PC-3 (cell line): ENCODE data around the gene NRDC. TPM values are rescaled to one million over a fixed set of nuclear protein-coding genes. Genes with fewer than 3 reads are reported as not detected.

Experiments
- ATAC-seq: fragments of 200-7000 bp; cut with Tn5 transposase; 2 replicates; pipeline ENCODE4 v1.9.1; 2020; ENCODE audit warnings: mild to moderate bottlenecking, moderate library complexity
- BruUV-seq: library from RNA; stranded (reverse); fragments of 400-500 nt; replicated peaks from 2 replicates; lab custom pipeline; 2021; lab: Mats Ljungman, UMichigan
- CTCF ChIA-PET: fragments of 300-600 bp; sonication (Branson Sonifier 250); formaldehyde crosslinking; loops from one replicate; lab custom pipeline; 2022; ENCODE audit warnings: antibody characterized with exemption; lab: Charles Lee
- POLR2A ChIA-PET: fragments of 300-600 bp; sonication (Branson Sonifier 250); formaldehyde crosslinking; loops from one replicate; lab custom pipeline; 2022; ENCODE audit warnings: antibody characterized with exemption; ENCODE audit not compliant: unreplicated experiment; lab: Charles Lee
- DNase-seq: peaks from one replicate; pipeline ENCODE4 v3.0.0-alpha.2; 2015
- H2AFZ ChIP-seq: fragments of 300-600 bp; sonication (generic); 2 replicates; pipeline ENCODE4 v1.6.0; 2016; ENCODE audit warnings: antibody characterized with exemption, low read length
- H3F3A ChIP-seq: fragments of 300-600 bp; sonication (generic); one replicate; pipeline ENCODE4 v1.6.0; 2017; ENCODE audit warnings: antibody characterized with exemption, low read length, control low read depth, mild to moderate bottlenecking; ENCODE audit not compliant: unreplicated experiment
- H3K27ac ChIP-seq: fragments of 300-600 bp; sonication (generic); 2 replicates; pipeline ENCODE4 v1.5.1; 2016; ENCODE audit warnings: mild to moderate bottlenecking, low read length
- H3K27me3 ChIP-seq: fragments of 300-600 bp; sonication (generic); 2 replicates; pipeline ENCODE4 v1.6.1; 2016; ENCODE audit warnings: low read length, mixed read lengths
- H3K36me3 ChIP-seq: fragments of 300-600 bp; sonication (generic); 2 replicates; pipeline ENCODE4 v1.6.1; 2016; ENCODE audit warnings: low read depth, mixed run types, low read length, mixed read lengths
- H3K4me1 ChIP-seq: fragments of 300-600 bp; sonication (generic); 2 replicates; pipeline ENCODE4 v1.5.1; 2016; ENCODE audit warnings: low read length; ENCODE audit not compliant: insufficient read depth
- H3K4me2 ChIP-seq: fragments of 300-600 bp; sonication (generic); 2 replicates; pipeline ENCODE4 v1.6.0; 2016; ENCODE audit warnings: low read length
- H3K4me3 ChIP-seq: fragments of 300-600 bp; sonication (generic); 2 replicates; pipeline ENCODE4 v1.5.1; 2016; ENCODE audit warnings: mild to moderate bottlenecking, low read length, mixed read lengths
- H3K79me2 ChIP-seq: fragments of 300-600 bp; sonication (generic); 2 replicates; pipeline ENCODE4 v1.6.1; 2017; ENCODE audit warnings: low read length, mixed read lengths
- H3K9ac ChIP-seq: fragments of 300-600 bp; sonication (generic); 2 replicates; pipeline ENCODE4 v1.6.0; 2016; ENCODE audit warnings: mild to moderate bottlenecking, low read length
- H3K9me2 ChIP-seq: fragments of 300-600 bp; sonication (generic); replicated peaks from 2 replicates; pipeline ENCODE4 v1.6.1; 2016; ENCODE audit warnings: mixed run types, low read length, mixed read lengths
- H3K9me3 ChIP-seq: fragments of 300-600 bp; sonication (generic); 2 replicates; pipeline ENCODE4 v1.6.1; 2016; ENCODE audit warnings: low read length, mixed read lengths
- H4K20me1 ChIP-seq: fragments of 300-600 bp; sonication (generic); 2 replicates; pipeline ENCODE4 v1.6.1; 2016; ENCODE audit warnings: low read length, mixed read lengths
- EZH2 ChIP-seq: fragments of 300-600 bp; sonication (generic); IDR thresholded peaks from one replicate; pipeline ENCODE4 v1.6.1; 2017; ENCODE audit warnings: antibody characterized with exemption, mild to moderate bottlenecking, low read length; ENCODE audit not compliant: unreplicated experiment
- EZH2phosphoT487 ChIP-seq: fragments of 300-600 bp; sonication (generic); IDR thresholded peaks from 2 replicates; pipeline ENCODE4 v1.6.1; 2018; ENCODE audit warnings: mild to moderate bottlenecking, antibody characterized with exemption, low read length, borderline replicate concordance
- intact Hi-C: fragments of 100-400 bp; cut with micrococcal nuclease; formaldehyde crosslinking; loops from 2 replicates; pipeline ENCODE4 v1.9.0; 2023
- total RNA-seq: library from RNA; depleted of rRNA; stranded (reverse); fragments of >200 nt; gene quantifications from 2 replicates; pipeline ENCODE4 v1.2.3, GENCODE V29; 2014
- TF ChIP-seq, protein P1 (sequence below): fragments of 300-600 bp; sonication (generic); conservative IDR thresholded peaks from 2 replicates; pipeline ENCODE4 v1.5.1; 2017; ENCODE audit warnings: antibody characterized with exemption, low read depth, mild to moderate bottlenecking, low read length

The NRDC gene
- total RNA-seq, 1 experiment from 2014 or later, result 96.8 TPM

DNA sequence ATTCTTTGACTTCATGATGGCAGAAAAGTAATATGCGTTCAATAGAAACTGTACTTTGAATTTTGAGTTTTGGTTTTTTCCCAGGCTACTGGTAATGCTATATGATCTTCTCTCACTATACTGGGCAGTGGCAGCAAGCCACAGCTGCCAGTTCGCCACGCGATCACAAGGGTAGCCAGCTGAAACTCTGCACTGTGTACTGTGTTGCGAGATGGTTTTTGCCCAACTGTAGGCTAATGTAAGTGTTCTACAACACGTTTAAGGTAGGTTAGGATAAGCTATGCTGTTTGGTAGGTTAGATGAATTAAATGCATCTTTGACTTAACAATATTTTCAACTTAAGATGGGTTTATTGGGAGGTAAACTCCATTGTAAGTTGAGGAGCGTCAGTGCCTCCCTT lies 123.1 kb downstream of the NRDC start:
- no TSS peak for BruUV-seq
- Histone ChIP-seq H3K27me3 (no peaks in the 10 kb centered on the region), H3K4me1 (peaks cover 23% of the 10 kb centered on the region), H3K9me3 (no peaks in the 10 kb centered on the region), H3K27ac (no peak overlapping the region), H2AFZ (no peak overlapping the region), H3K79me2 (no peaks in the 10 kb centered on the region), H3K36me3 (peaks cover 3% of the 10 kb centered on the region; the same call in 1 of the 2 replicates), H3K4me3 (no peak overlapping the region), H4K20me1 (no peaks in the 10 kb centered on the region), H3K9me2 (no peaks in the 10 kb centered on the region), H3K4me2 (no peak overlapping the region), H3F3A (peaks cover 3% of the 10 kb centered on the region), H3K9ac (no peak overlapping the region)
- no peak for ATAC-seq
- no peak for DNase-seq
- TF ChIP-seq, protein P1, sequence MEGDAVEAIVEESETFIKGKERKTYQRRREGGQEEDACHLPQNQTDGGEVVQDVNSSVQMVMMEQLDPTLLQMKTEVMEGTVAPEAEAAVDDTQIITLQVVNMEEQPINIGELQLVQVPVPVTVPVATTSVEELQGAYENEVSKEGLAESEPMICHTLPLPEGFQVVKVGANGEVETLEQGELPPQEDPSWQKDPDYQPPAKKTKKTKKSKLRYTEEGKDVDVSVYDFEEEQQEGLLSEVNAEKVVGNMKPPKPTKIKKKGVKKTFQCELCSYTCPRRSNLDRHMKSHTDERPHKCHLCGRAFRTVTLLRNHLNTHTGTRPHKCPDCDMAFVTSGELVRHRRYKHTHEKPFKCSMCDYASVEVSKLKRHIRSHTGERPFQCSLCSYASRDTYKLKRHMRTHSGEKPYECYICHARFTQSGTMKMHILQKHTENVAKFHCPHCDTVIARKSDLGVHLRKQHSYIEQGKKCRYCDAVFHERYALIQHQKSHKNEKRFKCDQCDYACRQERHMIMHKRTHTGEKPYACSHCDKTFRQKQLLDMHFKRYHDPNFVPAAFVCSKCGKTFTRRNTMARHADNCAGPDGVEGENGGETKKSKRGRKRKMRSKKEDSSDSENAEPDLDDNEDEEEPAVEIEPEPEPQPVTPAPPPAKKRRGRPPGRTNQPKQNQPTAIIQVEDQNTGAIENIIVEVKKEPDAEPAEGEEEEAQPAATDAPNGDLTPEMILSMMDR, result no peak
- no peak for TF ChIP-seq EZH2phosphoT487
- no peak for TF ChIP-seq EZH2
- intact Hi-C loops, result no loop called here
- ChIA-PET CTCF (no interaction called here), POLR2A (no interaction called here)

DNA sequence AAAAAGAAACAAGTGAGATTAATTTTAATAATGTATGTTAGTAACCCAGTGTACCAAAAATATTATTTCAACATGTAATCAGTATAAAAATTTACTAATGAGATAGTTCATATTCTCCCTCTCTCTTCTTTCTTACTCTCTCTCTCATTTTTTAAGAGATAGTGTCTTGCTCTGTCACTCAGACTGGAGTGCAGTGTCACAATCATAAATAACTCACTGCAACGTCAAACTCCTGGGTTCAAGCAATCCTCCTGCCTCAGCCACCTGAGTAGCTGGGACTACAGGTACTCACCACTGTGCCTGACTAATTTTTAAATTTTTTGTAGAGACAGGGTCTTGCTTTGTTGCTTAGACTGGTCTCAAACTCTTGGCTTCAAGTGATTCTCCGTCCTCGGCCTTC lies 123.9 kb downstream of the NRDC start:
- peaks cover 23% of the 10 kb centered on the region for H3K4me1 ChIP-seq
- no peak overlapping the region for H3K4me2 ChIP-seq
- no peak overlapping the region for H3K9ac ChIP-seq
- no TSS peak for BruUV-seq
- ATAC-seq (no peak), DNase-seq (no peak)
- no peak overlapping the region for H3K27ac ChIP-seq
- intact Hi-C loops, result no loop called here
- H3K9me2 ChIP-seq, result no peaks in the 10 kb centered on the region
- POLR2A ChIA-PET, result no interaction called here
- no peaks in the 10 kb centered on the region for H3K9me3 ChIP-seq
- no peaks in the 10 kb centered on the region for H4K20me1 ChIP-seq
- H3K4me3 ChIP-seq, result no peak overlapping the region
- CTCF ChIA-PET, result no interaction called here
- H3K27me3 ChIP-seq, result no peaks in the 10 kb centered on the region
- H3K36me3 ChIP-seq, result peaks cover 3% of the 10 kb centered on the region; the same call in 1 of the 2 replicates
- H2AFZ ChIP-seq, result no peak overlapping the region
- TF ChIP-seq, protein P1, result no peak
- TF ChIP-seq EZH2 (no peak), EZH2phosphoT487 (no peak)
- H3K79me2 ChIP-seq, result no peaks in the 10 kb centered on the region
- H3F3A ChIP-seq, result peaks cover 6% of the 10 kb centered on the region

DNA sequence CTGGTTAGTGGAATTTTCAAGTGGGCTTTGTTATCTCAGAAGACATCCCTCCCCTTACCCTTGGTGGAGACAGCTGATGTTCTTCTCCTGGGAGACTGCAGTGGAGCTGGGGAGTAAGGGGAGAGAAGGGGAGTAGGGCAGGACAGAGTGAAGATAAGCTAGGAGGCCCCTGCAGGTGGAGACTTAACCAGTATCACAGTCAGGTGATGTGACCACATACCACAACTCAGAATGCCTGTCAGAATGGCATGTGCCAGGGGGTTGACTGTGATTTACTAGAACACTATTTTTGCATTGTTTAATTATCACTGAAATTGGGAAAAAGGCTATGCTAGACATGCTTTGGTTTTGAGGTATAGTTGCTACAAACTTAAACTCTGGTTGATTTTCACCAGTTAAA lies 124.6 kb downstream of the NRDC start:
- Histone ChIP-seq H3K4me3 (no peak overlapping the region), H3K4me1 (peaks cover 20% of the 10 kb centered on the region), H3K9ac (no peak overlapping the region), H3K27me3 (no peaks in the 10 kb centered on the region), H3K27ac (no peak overlapping the region), H2AFZ (no peak overlapping the region), H3K79me2 (no peaks in the 10 kb centered on the region), H3K36me3 (peaks cover 3% of the 10 kb centered on the region; the same call in 1 of the 2 replicates), H4K20me1 (no peaks in the 10 kb centered on the region), H3F3A (peaks cover 6% of the 10 kb centered on the region), H3K9me3 (no peaks in the 10 kb centered on the region), H3K9me2 (no peaks in the 10 kb centered on the region), H3K4me2 (no peak overlapping the region)
- ATAC-seq (no peak), DNase-seq (no peak)
- ChIA-PET POLR2A (no interaction called here), CTCF (no interaction called here)
- TF ChIP-seq EZH2, result no peak
- TF ChIP-seq, protein P1, result no peak
- no peak for TF ChIP-seq EZH2phosphoT487
- BruUV-seq, result no TSS peak
- intact Hi-C loops, result no loop called here
